K562 (cell line): ENCODE data around the gene PRR9. TPM values are rescaled to one million over a fixed set of nuclear protein-coding genes. Genes with fewer than 3 reads are reported as not detected.

Experiments used
- ATAC-seq: fragments of 200-7000 bp; cut with Tn5 transposase; 3 replicates; pipeline ENCODE4 v1.9.1; 2020; ENCODE audit warnings: moderate library complexity
- BruUV-seq: library from RNA; stranded (reverse); fragments of 400-500 nt; replicated peaks from 2 replicates; lab custom pipeline; 2021; lab: Mats Ljungman, UMichigan
- CTCF ChIA-PET: fragments of 300-600 bp; formaldehyde crosslinking; extraction: SDS; loops from one replicate; lab custom pipeline; 2021; ENCODE audit warnings: low intra/inter-chr PET ratio; lab: Yijun Ruan, JAX
- POLR2A ChIA-PET: fragments of 300-600, 350-650 bp; sonication (Branson Sonifier 250); formaldehyde crosslinking; extraction: SDS; loops from one replicate; lab custom pipeline; 2021; ENCODE audit warnings: antibody characterized with exemption, inconsistent platforms; lab: Yijun Ruan, JAX
- DNase-seq, 4 experiments: peaks; one replicate each; pipeline versions ENCODE4 v3.0.0 to v3.0.0-alpha.2; 2011 to 2018; ENCODE audit warnings: low spot score in 3 of 4, mixed read lengths in 3 of 4; ENCODE audit errors: extremely low read depth in 1 of 4
- FAIRE-seq: peaks from 2 replicates; lab custom pipeline; 2011; peaks lifted over from hg19 to GRCh38; lab: Jason Lieb, UNC
- H2AFZ ChIP-seq: 2 replicates; pipeline ENCODE4 v1.6.0; 2011; ENCODE audit warnings: low read depth, low read length, control low read depth, inconsistent platforms
- H3K27ac ChIP-seq: fragments of 200-600 bp; 3 replicates; pipeline ENCODE4 v1.8.0; 2011; ENCODE audit warnings: low read depth, mild to moderate bottlenecking, control low read depth, inconsistent platforms, low read length, moderate library complexity, mixed read lengths; ENCODE audit errors: extremely low read depth
- H3K27me3 ChIP-seq, 2 experiments: fragments of 300-600 bp in 1 of 2; 2 replicates in 1 of 2; 3 replicates in 1 of 2; pipeline versions ENCODE4 v1.6.0 to v1.8.0; 2011; ENCODE audit warnings: inconsistent platforms in 2 of 2, low read length in 2 of 2, mild to moderate bottlenecking in 1 of 2, mixed read lengths in 1 of 2, moderate library complexity in 1 of 2; ENCODE audit not compliant: control insufficient read depth in 2 of 2, insufficient read depth in 2 of 2
- H3K36me3 ChIP-seq: fragments of 300-600 bp; 3 replicates; pipeline ENCODE4 v1.8.0; 2011; ENCODE audit warnings: mild to moderate bottlenecking, low read length, inconsistent platforms; ENCODE audit not compliant: control insufficient read depth, insufficient read depth
- H3K4me1 ChIP-seq, 2 experiments: fragments of 200-600 bp in 1 of 2; replicated peaks in 1 of 2; 2 replicates in 1 of 2; 3 replicates in 1 of 2; pipeline versions ENCODE4 v1.5.1 to v1.8.0; 2011; ENCODE audit warnings: inconsistent platforms in 2 of 2, low read length in 2 of 2, mild to moderate bottlenecking in 1 of 2, mixed read lengths in 1 of 2, moderate library complexity in 1 of 2; ENCODE audit not compliant: control insufficient read depth in 2 of 2, insufficient read depth in 2 of 2
- H3K4me2 ChIP-seq: 2 replicates; pipeline ENCODE4 v1.6.1; 2011; ENCODE audit warnings: low read length, control low read depth, inconsistent platforms, mixed read lengths; ENCODE audit not compliant: insufficient read depth
- H3K4me3 ChIP-seq: fragments of 200-600 bp; sonication (generic), shearing (Covaris generic); 2 replicates; pipeline ENCODE4 v1.5.1; 2016; ENCODE audit warnings: control low read depth, inconsistent platforms
- H3K79me2 ChIP-seq: fragments of 200-600 bp; 3 replicates; pipeline ENCODE4 v1.8.0; 2011; ENCODE audit warnings: low read length, inconsistent platforms; ENCODE audit not compliant: control insufficient read depth, insufficient read depth
- H3K9ac ChIP-seq, 2 experiments: 2 replicates each; pipeline versions ENCODE4 v1.6.0 to v1.6.1; 2011; ENCODE audit warnings: low read depth in 2 of 2, low read length in 2 of 2, control low read depth in 1 of 2, inconsistent platforms in 1 of 2, mild to moderate bottlenecking in 1 of 2, mixed read lengths in 1 of 2; ENCODE audit not compliant: insufficient read depth in 1 of 2
- H3K9me1 ChIP-seq: one replicate; pipeline ENCODE4 v1.6.0; 2011; ENCODE audit warnings: inconsistent platforms, mild to moderate bottlenecking, low read length, moderate library complexity; ENCODE audit not compliant: control insufficient read depth, insufficient read depth
- H3K9me3 ChIP-seq: replicated peaks from 2 replicates; pipeline ENCODE4 v1.5.1; 2011; ENCODE audit warnings: low read depth, low read length, inconsistent platforms; ENCODE audit not compliant: control insufficient read depth, insufficient read depth
- H4K20me1 ChIP-seq: replicated peaks from 2 replicates; pipeline ENCODE4 v1.6.1; 2011; ENCODE audit warnings: low read length, inconsistent platforms, mixed read lengths; ENCODE audit not compliant: control insufficient read depth, insufficient read depth
- COPS2 ChIP-seq: fragments of 450-650 bp; conservative IDR thresholded peaks from 2 replicates; pipeline ENCODE4 v1.6.1; 2016; ENCODE audit warnings: mild to moderate bottlenecking, moderate library complexity
- ELK1 ChIP-seq: sonication (generic); formaldehyde crosslinking; IDR thresholded peaks from 2 replicates; pipeline ENCODE4 v1.8.1; 2022; ENCODE audit warnings: missing genetic modification reagents
- HDAC8 ChIP-seq: fragments of 450-650 bp; IDR thresholded peaks from 2 replicates; pipeline ENCODE4 v1.6.1; 2016; ENCODE audit warnings: mild to moderate bottlenecking, missing genetic modification characterization, moderate library complexity, missing compliant biosample characterization
- MEIS2 ChIP-seq: fragments of 450-650 bp; IDR thresholded peaks from 2 replicates; pipeline ENCODE4 v1.6.1; 2014; ENCODE audit warnings: mild to moderate bottlenecking; ENCODE audit not compliant: partially characterized antibody
- PKNOX1 ChIP-seq: fragments of 450-650 bp; IDR thresholded peaks from 2 replicates; pipeline ENCODE4 v1.6.1; 2016
- RAD51 ChIP-seq: fragments of 450-650 bp; IDR thresholded peaks from 2 replicates; pipeline ENCODE4 v1.7.1; 2016; ENCODE audit warnings: low read depth, mild to moderate bottlenecking, borderline replicate concordance
- SMC3 ChIP-seq: conservative IDR thresholded peaks from 2 replicates; pipeline ENCODE4 v1.6.1; 2011; ENCODE audit warnings: low read depth, low read length, improper control_type of control experiment; ENCODE audit not compliant: insufficient read depth
- STAG1 ChIP-seq: sonication (generic); formaldehyde crosslinking; IDR thresholded peaks from 2 replicates; pipeline ENCODE4 v1.5.0; 2020; ENCODE audit warnings: missing genetic modification reagents, borderline replicate concordance
- TFE3 ChIP-seq: fragments of 450-650 bp; formaldehyde crosslinking; IDR thresholded peaks from 2 replicates; pipeline ENCODE4 v1.4.0; 2020; ENCODE audit warnings: mild to moderate bottlenecking, mixed read lengths
- USF2 ChIP-seq: sonication (generic); formaldehyde crosslinking; IDR thresholded peaks from 2 replicates; pipeline ENCODE4 v1.5.0; 2020; ENCODE audit warnings: missing genetic modification reagents
- ZBTB8A ChIP-seq: fragments of 450-650 bp; IDR thresholded peaks from 2 replicates; pipeline ENCODE4 v1.6.1; 2018; ENCODE audit warnings: mild to moderate bottlenecking, moderate library complexity; ENCODE audit not compliant: partially characterized antibody
- ZNF655 ChIP-seq: fragments of 250-450 bp; sonication (Bioruptor Pico); IDR thresholded peaks from 2 replicates; pipeline ENCODE4 v1.5.0; 2021
- WGBS: fragments of 100-300 bp; shearing (Covaris generic); methylation state at CpG from one replicate; pipeline ENCODE4 v1.1.6; 2016; ENCODE audit warnings: low coverage, mixed read lengths; ENCODE audit not compliant: insufficient coverage; ENCODE audit errors: missing lambda C conversion rate; 5-methylcytosine and 5-hydroxymethylcytosine counted together
- in situ Hi-C: fragments of 300-500 bp; cut with MboI; formaldehyde crosslinking; loops from 4 replicates; pipeline ENCODE4 v1.15.0; 2018; ENCODE audit warnings: inconsistent platforms, mixed read lengths
- intact Hi-C: fragments of 100-400 bp; cut with micrococcal nuclease; formaldehyde crosslinking; loops from 2 replicates; pipeline ENCODE4 v1.14.2; 2022
- polyA plus RNA-seq, 8 experiments: library from polyadenylated mRNA; depleted of rRNA in 4 of 8; stranded (reverse) in 5 of 8; unstranded in 3 of 8; fragments of >200 nt; fragmentation: Nextera tagmentation in 2 of 8; fragmentation: Illumina TruSeq in 1 of 8; extraction: Ambion mirVana in 2 of 8; extraction: Trizol in 1 of 8; gene quantifications; 2 replicates each; pipeline versions ENCODE4 v1.2.1 to v1.2.3, GENCODE V29; 2011 to 2014; ENCODE audit warnings: inconsistent platforms in 1 of 8, missing spikeins in 1 of 8
- total RNA-seq, 7 experiments: library from RNA; depleted of rRNA in 6 of 7; stranded (reverse); fragments of >200 nt in 6 of 7; fragmentation: Illumina TruSeq in 2 of 7; extraction: Trizol in 2 of 7; gene quantifications; 2 replicates each; pipeline versions ENCODE4 v1.2.1 to v1.2.3, GENCODE V29; 2011 to 2021; ENCODE audit warnings: low replicate concordance in 1 of 7

The PRR9 gene
- total and polyA plus RNA-seq, 9 of the 15 experiments (the other 6 are each of a cell fraction or from before 2014, with no cell fraction given), result 0.14 to 1.4 (median 0.24) TPM; not detected in 1

GRCh38 chr1:153223040-153223891 is 5.9 kb downstream of the PRR9 start (continued):
- peak; percentile 47; the same call in 1 of the 2 replicates for TF ChIP-seq SMC3
- TF ChIP-seq STAG1 (CRISPR knock-in tag), result peak; percentile 37; the same call in 1 of the 2 replicates

- Histone ChIP-seq H3K36me3 (no peaks in the 10 kb centered on the region), H3K9me3 (no peaks in the 10 kb centered on the region; the same call in 1 of the 2 replicates), H3K9me1 (no peaks in the 10 kb centered on the region), H3K9ac (no peak overlapping the region), H3K4me1 (no peaks in the 10 kb centered on the region), H3K4me3 (no peak overlapping the region), H3K27ac (no peak overlapping the region), H4K20me1 (no peaks in the 10 kb centered on the region), H3K27me3 (peaks cover 2 to 9% of the 10 kb centered on the region in 2 experiments; a peak in 1 of 5 replicates), H3K79me2 (no peaks in the 10 kb centered on the region), H2AFZ (no peak overlapping the region), H3K4me2 (no peak overlapping the region)
- POLR2A ChIA-PET, result interaction anchor here (0.6 to 0.7 kb wide), 2 partner anchors 10 to 30 kb away, joined by 3 to 4 read pairs; no protein-coding TSS in a partner anchor
- FAIRE-seq (no peak), ATAC-seq (no peak), DNase-seq (no peak)
- in situ Hi-C loops (loop anchor here (10.0 kb wide), 2 partner anchors 353 to 573 kb away; partner anchors contain the start of gene SMCP), intact Hi-C loops (loop anchor here (10.0 kb wide), 1 partner anchor 353 kb away; the partner anchor contains the start of gene SMCP)
- WGBS, result 3% methylated on average over 2 of the region's 2 CpGs
- CTCF ChIA-PET, result interaction anchor here (2.3 kb wide), 1 partner anchor 356 kb away, joined by 14 read pairs; no protein-coding TSS in a partner anchor
- no TSS peak for BruUV-seq
- TF ChIP-seq MEIS2 (no peak), ZNF655 (no peak), USF2 (CRISPR knock-in tag) (peak; percentile 13; the same call in 1 of the 2 replicates), TFE3 (CRISPR knock-in tag) (peak; percentile 57), HDAC8 (tag) (no peak), ZBTB8A (no peak), COPS2 (no peak), ELK1 (no peak), RAD51 (0 out of 2 replicates have a peak, but pooled peaks have one; percentile 13), PKNOX1 (no peak)
These were observed 10.4 kb downstream of the PRR9 start for GRCh38 chr1:153227810-153228209.
